ENCODE measurements around the gene POMT2.

Gene POMT2

GRCh38 chr14:77231721-77232120 is 89.0 kb downstream of the POMT2 start:
- no peak for TF ChIP-seq CTCF (IDR thresholded peaks at IDR 0.05; ENCODE audit: extremely low read depth, insufficient read depth, missing control alignments)
- in situ Hi-C loops (cut with MboI; ENCODE audit: low pct_unique_long_range_greater_than_20kb, low sequenced_read_pairs, unreplicated experiment) = no loop called here
- DNase-seq (ENCODE audit: low spot score) = no peak

- no peak for DNase-seq (ENCODE audit: low spot score)
- in situ Hi-C loops (cut with MboI; ENCODE audit: low pct_unique_long_range_greater_than_20kb, low sequenced_read_pairs, unreplicated experiment) = no loop called here
- TF ChIP-seq CTCF (IDR thresholded peaks at IDR 0.05; ENCODE audit: extremely low read depth, insufficient read depth, missing control alignments) = no peak
Measured at GRCh38 chr14:77230914-77231313, 89.8 kb downstream of the POMT2 start.

GRCh38 chr14:77228056-77228455 is 92.6 kb downstream of the POMT2 start:
- TF ChIP-seq CTCF (IDR thresholded peaks at IDR 0.05; ENCODE audit: extremely low read depth, insufficient read depth, missing control alignments) = no peak
- in situ Hi-C loops (cut with MboI; ENCODE audit: low pct_unique_long_range_greater_than_20kb, low sequenced_read_pairs, unreplicated experiment) = no loop called here
- DNase-seq (ENCODE audit: low spot score) = no peak

- no peak for TF ChIP-seq CTCF (IDR thresholded peaks at IDR 0.05; ENCODE audit: extremely low read depth, insufficient read depth, missing control alignments)
- no peak for DNase-seq (ENCODE audit: low spot score)
- in situ Hi-C loops (cut with MboI; ENCODE audit: low pct_unique_long_range_greater_than_20kb, low sequenced_read_pairs, unreplicated experiment) = no loop called here
Measured at GRCh38 chr14:77225892-77226557, 94.7 kb downstream of the POMT2 start.

- in situ Hi-C loops (cut with MboI; ENCODE audit: low pct_unique_long_range_greater_than_20kb, low sequenced_read_pairs, unreplicated experiment) = no loop called here
- TF ChIP-seq CTCF (IDR thresholded peaks at IDR 0.05; ENCODE audit: extremely low read depth, insufficient read depth, missing control alignments) = no peak
- no peak for DNase-seq (ENCODE audit: low spot score)
Measured at GRCh38 chr14:77225254-77225653, 95.4 kb downstream of the POMT2 start.
